Mesothelial cell of epicardium (in vitro differentiated cells): ENCODE results near the gene SH3BP5L. TPM values are rescaled to one million over a fixed set of nuclear protein-coding genes. Genes with fewer than 3 reads are reported as not detected.

Experiments
- DNase-seq, 2 experiments: peaks; one replicate each; pipeline ENCODE4 v3.0.0; 2021; ENCODE audit warnings: low spot score in 2 of 2; ENCODE audit not compliant: unreplicated experiment in 2 of 2
- H3K27ac Mint-ChIP-seq: 2 replicates; pipeline ENCODE4 v1.8.0; 2021; ENCODE audit warnings: mixed read lengths
- H3K27me3 Mint-ChIP-seq: 2 replicates; pipeline ENCODE4 v1.8.0; 2021; ENCODE audit warnings: low read depth, mixed read lengths
- H3K36me3 Mint-ChIP-seq: 2 replicates; pipeline ENCODE4 v1.8.0; 2021; ENCODE audit warnings: mixed read lengths
- H3K4me1 Mint-ChIP-seq: 2 replicates; pipeline ENCODE4 v1.8.0; 2021; ENCODE audit warnings: mixed read lengths
- H3K4me3 Mint-ChIP-seq: 2 replicates; pipeline ENCODE4 v1.8.0; 2021; ENCODE audit warnings: mild to moderate bottlenecking, moderate library complexity, mixed read lengths
- H3K9me3 Mint-ChIP-seq: 2 replicates; pipeline ENCODE4 v1.8.0; 2021; ENCODE audit warnings: mixed read lengths
- total RNA-seq: library from RNA; stranded (reverse); gene quantifications from 3 replicates; pipeline ENCODE4 v1.2.1, GENCODE V29; 2021
- TF ChIP-seq, protein P1 (sequence below): fragments of 200-600 bp; sonication (generic); IDR thresholded peaks from one replicate; pipeline ENCODE4 v1.5.0; 2021; ENCODE audit warnings: antibody characterized with exemption; ENCODE audit not compliant: unreplicated experiment

The SH3BP5L gene
- total RNA-seq, 1 donor from 2014 or later: 24.9 TPM

GRCh38 chr1:248815407-248816034, 10.2 kb downstream of the SH3BP5L start:
- Mint-ChIP-seq H3K9me3 (no peaks in the 10 kb centered on the region), H3K27ac (no peak overlapping the region), H3K27me3 (no peaks in the 10 kb centered on the region), H3K4me3 (no peak overlapping the region), H3K4me1 (no peaks in the 10 kb centered on the region), H3K36me3 (peaks cover 33% of the 10 kb centered on the region)
- TF ChIP-seq, protein P1, sequence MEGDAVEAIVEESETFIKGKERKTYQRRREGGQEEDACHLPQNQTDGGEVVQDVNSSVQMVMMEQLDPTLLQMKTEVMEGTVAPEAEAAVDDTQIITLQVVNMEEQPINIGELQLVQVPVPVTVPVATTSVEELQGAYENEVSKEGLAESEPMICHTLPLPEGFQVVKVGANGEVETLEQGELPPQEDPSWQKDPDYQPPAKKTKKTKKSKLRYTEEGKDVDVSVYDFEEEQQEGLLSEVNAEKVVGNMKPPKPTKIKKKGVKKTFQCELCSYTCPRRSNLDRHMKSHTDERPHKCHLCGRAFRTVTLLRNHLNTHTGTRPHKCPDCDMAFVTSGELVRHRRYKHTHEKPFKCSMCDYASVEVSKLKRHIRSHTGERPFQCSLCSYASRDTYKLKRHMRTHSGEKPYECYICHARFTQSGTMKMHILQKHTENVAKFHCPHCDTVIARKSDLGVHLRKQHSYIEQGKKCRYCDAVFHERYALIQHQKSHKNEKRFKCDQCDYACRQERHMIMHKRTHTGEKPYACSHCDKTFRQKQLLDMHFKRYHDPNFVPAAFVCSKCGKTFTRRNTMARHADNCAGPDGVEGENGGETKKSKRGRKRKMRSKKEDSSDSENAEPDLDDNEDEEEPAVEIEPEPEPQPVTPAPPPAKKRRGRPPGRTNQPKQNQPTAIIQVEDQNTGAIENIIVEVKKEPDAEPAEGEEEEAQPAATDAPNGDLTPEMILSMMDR: no peak
- no peak for DNase-seq

- DNase-seq: no peak
- H3K4me1 Mint-ChIP-seq: no peaks in the 10 kb centered on the region
- TF ChIP-seq, protein P1: no peak
- H3K27me3 Mint-ChIP-seq: no peaks in the 10 kb centered on the region
- H3K27ac Mint-ChIP-seq: no peak overlapping the region
- H3K4me3 Mint-ChIP-seq: no peak overlapping the region
- peaks cover 33% of the 10 kb centered on the region for H3K36me3 Mint-ChIP-seq
- no peaks in the 10 kb centered on the region for H3K9me3 Mint-ChIP-seq
These were observed 11.4 kb downstream of the SH3BP5L start for GRCh38 chr1:248814351-248814750.

- Mint-ChIP-seq H3K27me3 (no peaks in the 10 kb centered on the region), H3K4me3 (no peak overlapping the region), H3K9me3 (no peaks in the 10 kb centered on the region), H3K4me1 (no peaks in the 10 kb centered on the region), H3K36me3 (peaks cover 33% of the 10 kb centered on the region), H3K27ac (no peak overlapping the region)
- no peak for DNase-seq
- TF ChIP-seq, protein P1: no peak
These were observed 12.2 kb downstream of the SH3BP5L start for GRCh38 chr1:248813546-248813945.

- TF ChIP-seq, protein P1: no peak
- H3K4me3 Mint-ChIP-seq: no peak overlapping the region
- no peaks in the 10 kb centered on the region for H3K9me3 Mint-ChIP-seq
- no peaks in the 10 kb centered on the region for H3K4me1 Mint-ChIP-seq
- H3K27ac Mint-ChIP-seq: no peak overlapping the region
- DNase-seq: no peak
- peaks cover 33% of the 10 kb centered on the region for H3K36me3 Mint-ChIP-seq
- H3K27me3 Mint-ChIP-seq: no peaks in the 10 kb centered on the region
These were observed 12.8 kb downstream of the SH3BP5L start for GRCh38 chr1:248812736-248813425.

DNA sequence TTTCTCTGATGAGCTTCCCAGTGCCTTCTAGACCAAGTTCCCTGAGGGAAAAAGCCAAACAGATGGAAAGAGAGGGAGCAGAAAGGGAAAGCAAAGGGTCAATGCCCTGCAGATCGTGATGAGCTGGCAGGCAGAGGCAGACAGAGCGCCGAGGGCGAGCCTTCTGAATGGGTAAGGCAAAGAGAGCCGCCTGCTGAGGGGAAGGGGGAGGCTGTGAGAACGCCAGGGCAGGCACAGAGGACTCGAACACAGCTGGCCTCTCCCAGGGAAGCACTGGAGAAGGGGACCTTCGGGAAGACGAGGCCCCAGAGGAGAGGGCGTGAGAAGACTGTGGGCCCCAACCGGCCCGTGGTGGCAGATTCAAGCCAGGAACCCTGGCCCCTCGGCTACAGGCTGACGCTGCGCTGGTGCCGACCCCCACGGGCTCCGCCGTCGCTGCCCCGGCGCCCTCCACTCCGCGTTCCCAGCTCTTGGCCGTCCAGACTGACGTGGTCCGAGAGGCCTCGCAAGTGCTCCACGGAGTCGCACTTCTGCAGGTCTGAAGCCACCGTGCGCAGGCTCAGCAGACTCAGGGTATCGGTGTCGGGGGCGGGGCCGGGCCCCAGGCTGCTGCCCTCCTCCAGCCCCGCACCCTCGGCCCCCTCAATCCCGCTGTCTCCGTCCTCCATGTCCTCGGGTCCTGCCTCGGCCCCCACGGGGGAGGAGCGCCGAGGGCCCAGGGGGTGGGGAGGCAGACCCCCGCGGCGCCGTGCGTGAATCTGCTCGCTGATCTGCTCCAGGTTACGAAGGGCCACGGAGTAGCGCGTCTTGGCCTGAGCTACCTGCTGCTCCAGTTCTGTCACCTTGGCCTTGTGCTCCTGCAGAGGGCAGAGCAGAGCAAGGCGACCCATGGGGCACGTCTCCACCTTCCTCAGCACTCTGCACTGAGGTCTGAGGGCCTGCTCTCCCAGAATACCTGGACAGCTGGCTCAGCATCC, 13.9 kb downstream of the SH3BP5L start:
- Mint-ChIP-seq H3K36me3 (peaks cover 33% of the 10 kb centered on the region), H3K27me3 (no peaks in the 10 kb centered on the region), H3K4me3 (no peak overlapping the region), H3K4me1 (no peaks in the 10 kb centered on the region), H3K9me3 (no peaks in the 10 kb centered on the region), H3K27ac (no peak overlapping the region)
- no peak for DNase-seq
- TF ChIP-seq, protein P1: no peak
